H1 (cell line): ENCODE results near the gene PDIA6. TPM values are rescaled to one million over a fixed set of nuclear protein-coding genes. Genes with fewer than 3 reads are reported as not detected.

ENCODE experiments used
- ATF2 ChIP-seq: IDR thresholded peaks from 2 replicates; pipeline ENCODE4 v1.6.1; 2012; ENCODE audit warnings: low read length, inconsistent platforms
- BACH1 ChIP-seq: IDR thresholded peaks from 2 replicates; pipeline ENCODE4 v1.6.1; 2012; ENCODE audit warnings: low read length, improper control_type of control experiment
- CHD1 ChIP-seq: IDR thresholded peaks from 2 replicates; pipeline ENCODE4 v1.6.1; 2012; ENCODE audit warnings: low read depth, low read length, improper control_type of control experiment
- CHD7 ChIP-seq: fragments of 300-600 bp; sonication (generic); IDR thresholded peaks from 2 replicates; pipeline ENCODE4 v1.7.1; 2012; ENCODE audit warnings: low read length, moderate library complexity, mild to moderate bottlenecking, inconsistent platforms; ENCODE audit not compliant: insufficient replicate concordance
- NRF1 ChIP-seq: IDR thresholded peaks from 2 replicates; pipeline ENCODE4 v1.6.1; 2011; ENCODE audit warnings: mild to moderate bottlenecking, low read depth, low read length, improper control_type of control experiment
- RAD21 ChIP-seq, 2 experiments: IDR thresholded peaks in 1 of 2; conservative IDR thresholded peaks in 1 of 2; 2 replicates each; pipeline ENCODE4 v1.6.1; 2011; ENCODE audit warnings: low read depth in 2 of 2, low read length in 2 of 2, improper control_type of control experiment in 1 of 2, inconsistent platforms in 1 of 2, mild to moderate bottlenecking in 1 of 2, moderate library complexity in 1 of 2
- RFX5 ChIP-seq: IDR thresholded peaks from 2 replicates; pipeline ENCODE4 v1.6.1; 2011; ENCODE audit warnings: low read depth, low read length, improper control_type of control experiment, borderline replicate concordance
- SIN3A ChIP-seq, 2 experiments: IDR thresholded peaks in 1 of 2; conservative IDR thresholded peaks in 1 of 2; 2 replicates each; pipeline ENCODE4 v1.6.1; 2011 to 2012; ENCODE audit warnings: low read length in 2 of 2, improper control_type of control experiment in 1 of 2, low read depth in 1 of 2, mild to moderate bottlenecking in 1 of 2
- SIX5 ChIP-seq: IDR thresholded peaks from 2 replicates; pipeline ENCODE4 v1.6.1; 2011; ENCODE audit warnings: mild to moderate bottlenecking, low read depth, low read length
- TEAD4 ChIP-seq: IDR thresholded peaks from 2 replicates; pipeline ENCODE4 v1.6.1; 2012; ENCODE audit warnings: low read depth, low read length, inconsistent platforms, mixed read lengths
- polyA plus RNA-seq, 7 experiments: library from polyadenylated mRNA; depleted of rRNA in 3 of 7; stranded (reverse) in 5 of 7; unstranded in 2 of 7; fragments of >200 nt in 5 of 7; fragments of 200-250 nt in 2 of 7; gene quantifications; 1 replicate in 5 of 7; 2 replicates in 1 of 7; 4 replicates in 1 of 7; pipeline versions ENCODE4 v1.2.1 to v1.2.3, GENCODE V29; 2011 to 2013; ENCODE audit warnings: missing spikeins in 2 of 7, mixed read lengths in 2 of 7
- total RNA-seq: library from RNA; stranded (reverse); fragmentation: NEBNext Ultra II Directional; extraction: Animal tissue kit (Norgen Biotek cat#: 25700); gene quantifications from 2 replicates; pipeline ENCODE4 v1.2.1, GENCODE V29; 2021

The PDIA6 gene
- total and polyA plus RNA-seq, 2 of the 8 experiments (the other 6 are each of a cell fraction or from before 2014, with no cell fraction given) = 181 to 384 TPM

- TF ChIP-seq CHD7 (no peak), SIN3A (conservative IDR thresholded peaks at IDR 0.05 in 1 of 2, IDR thresholded peaks at IDR 0.05 in 1 of 2; ENCODE audit: low read depth in 1 of 2, low read length in 2 of 2) (no peak), NRF1 (no peak), ATF2 (no peak), BACH1 (no peak), TEAD4 (no peak), CHD1 (no peak), RFX5 (no peak), RAD21 (IDR thresholded peaks at IDR 0.05 in 1 of 2, conservative IDR thresholded peaks at IDR 0.05 in 1 of 2; ENCODE audit: low read depth in 2 of 2, low read length in 2 of 2) (no peak), SIX5 (no peak)
These were observed 38.2 kb downstream of the PDIA6 start (continued) for GRCh38 chr2:10774394-10774793.
